Fibroblast of lung (primary cell): ENCODE results near the gene IKZF3. TPM values are rescaled to one million over a fixed set of nuclear protein-coding genes. Genes with fewer than 3 reads are reported as not detected.

ENCODE experiments used
- DNase-seq, 2 donors: peaks; one replicate each; pipeline versions ENCODE4 v3.0.0 to v3.0.0-alpha.2; 2010; ENCODE audit warnings: low read depth in 2 of 2
- H2AFZ ChIP-seq: 2 replicates; pipeline ENCODE4 v1.5.1; 2012; ENCODE audit warnings: low read length, control low read depth, inconsistent platforms
- H3K27ac ChIP-seq: 2 replicates; pipeline ENCODE4 v1.5.1; 2011; ENCODE audit warnings: low read length, control low read depth; ENCODE audit not compliant: insufficient read depth
- H3K27me3 ChIP-seq: 2 replicates; pipeline ENCODE4 v1.5.1; 2011; ENCODE audit warnings: mild to moderate bottlenecking, low read length; ENCODE audit not compliant: control insufficient read depth, insufficient read depth
- H3K36me3 ChIP-seq: 2 replicates; pipeline ENCODE4 v1.5.1; 2011; ENCODE audit warnings: low read length; ENCODE audit not compliant: control insufficient read depth, insufficient read depth
- H3K4me1 ChIP-seq: 2 replicates; pipeline ENCODE4 v1.5.1; 2011; ENCODE audit warnings: low read length; ENCODE audit not compliant: control insufficient read depth, insufficient read depth; ENCODE audit errors: extremely low read depth
- H3K4me2 ChIP-seq: 2 replicates; pipeline ENCODE4 v1.5.1; 2011; ENCODE audit warnings: low read length, control low read depth; ENCODE audit not compliant: insufficient read depth; ENCODE audit errors: extremely low read depth
- H3K4me3 ChIP-seq, 4 experiments: fragments of 200-600 bp in 1 of 4; sonication (generic) in 1 of 4; replicated peaks in 1 of 4; 2 replicates each; pipeline ENCODE4 v1.5.1; 2011 to 2016; ENCODE audit warnings: low read length in 4 of 4, low read depth in 3 of 4, mild to moderate bottlenecking in 3 of 4, control low read depth in 2 of 4, inconsistent platforms in 1 of 4, mixed read lengths in 1 of 4; ENCODE audit not compliant: insufficient read depth in 1 of 4; ENCODE audit errors: control extremely low read depth in 1 of 4
- H3K79me2 ChIP-seq: 2 replicates; pipeline ENCODE4 v1.5.1; 2012; ENCODE audit warnings: mild to moderate bottlenecking, low read length, inconsistent platforms; ENCODE audit not compliant: control insufficient read depth, insufficient read depth
- H3K9ac ChIP-seq: 2 replicates; pipeline ENCODE4 v1.5.1; 2011; ENCODE audit warnings: mild to moderate bottlenecking, low read length, control low read depth; ENCODE audit not compliant: insufficient read depth
- H3K9me3 ChIP-seq: 2 replicates; pipeline ENCODE4 v1.5.1; 2012; ENCODE audit warnings: low read depth, low read length; ENCODE audit not compliant: control insufficient read depth, insufficient read depth
- H4K20me1 ChIP-seq: 2 replicates; pipeline ENCODE4 v1.5.1; 2011; ENCODE audit warnings: low read length; ENCODE audit not compliant: control insufficient read depth, insufficient read depth; ENCODE audit errors: extremely low read depth
- EZH2 ChIP-seq: IDR thresholded peaks from 2 replicates; pipeline ENCODE4 v1.5.1; 2012; ENCODE audit warnings: low read length, control low read depth, mild to moderate bottlenecking; ENCODE audit errors: missing control alignments
- polyA plus RNA-seq, 2 donors: library from polyadenylated mRNA; depleted of rRNA in 1 of 2; stranded (reverse) in 1 of 2; unstranded in 1 of 2; fragments of >200 nt; gene quantifications; 2 replicates each; pipeline ENCODE4 v1.2.1, GENCODE V29; 2011 to 2012; ENCODE audit warnings: missing spikeins in 1 of 2
- total RNA-seq: library from RNA; depleted of rRNA; stranded (reverse); fragments of >200 nt; gene quantifications from 2 replicates; pipeline ENCODE4 v1.2.1, GENCODE V29; 2014
- TF ChIP-seq, protein P1 (sequence below), 2 donors: IDR thresholded peaks in 1 of 2; conservative IDR thresholded peaks in 1 of 2; 1 replicate in 1 of 2; 2 replicates in 1 of 2; pipeline ENCODE4 v1.5.1; 2011 to 2012; ENCODE audit warnings: low read length in 2 of 2, control low read depth in 1 of 2, inconsistent platforms in 1 of 2, low read depth in 1 of 2, mild to moderate bottlenecking in 1 of 2

IKZF3 gene
- total and polyA plus RNA-seq, 2 donors (not counting 1 experiment from before 2014, with no cell fraction given): not detected

GRCh38 chr17:39831588-39831987 is 32.5 kb downstream of the IKZF3 start:
- no peak overlapping the region for H3K4me2 ChIP-seq
- H3K4me3 ChIP-seq: no peak overlapping the region

GRCh38 chr17:39828443-39828842 is 35.7 kb downstream of the IKZF3 start:
- Histone ChIP-seq H3K36me3 (no peaks in the 10 kb centered on the region), H3K9me3 (no peaks in the 10 kb centered on the region), H3K4me1 (no peaks in the 10 kb centered on the region), H3K27ac (no peak overlapping the region), H3K27me3 (no peaks in the 10 kb centered on the region), H3K4me2 (no peak overlapping the region), H3K4me3 (no peak overlapping the region), H3K9ac (no peak overlapping the region), H3K79me2 (no peaks in the 10 kb centered on the region), H2AFZ (no peak overlapping the region), H4K20me1 (no peaks in the 10 kb centered on the region)
- TF ChIP-seq, protein P1, sequence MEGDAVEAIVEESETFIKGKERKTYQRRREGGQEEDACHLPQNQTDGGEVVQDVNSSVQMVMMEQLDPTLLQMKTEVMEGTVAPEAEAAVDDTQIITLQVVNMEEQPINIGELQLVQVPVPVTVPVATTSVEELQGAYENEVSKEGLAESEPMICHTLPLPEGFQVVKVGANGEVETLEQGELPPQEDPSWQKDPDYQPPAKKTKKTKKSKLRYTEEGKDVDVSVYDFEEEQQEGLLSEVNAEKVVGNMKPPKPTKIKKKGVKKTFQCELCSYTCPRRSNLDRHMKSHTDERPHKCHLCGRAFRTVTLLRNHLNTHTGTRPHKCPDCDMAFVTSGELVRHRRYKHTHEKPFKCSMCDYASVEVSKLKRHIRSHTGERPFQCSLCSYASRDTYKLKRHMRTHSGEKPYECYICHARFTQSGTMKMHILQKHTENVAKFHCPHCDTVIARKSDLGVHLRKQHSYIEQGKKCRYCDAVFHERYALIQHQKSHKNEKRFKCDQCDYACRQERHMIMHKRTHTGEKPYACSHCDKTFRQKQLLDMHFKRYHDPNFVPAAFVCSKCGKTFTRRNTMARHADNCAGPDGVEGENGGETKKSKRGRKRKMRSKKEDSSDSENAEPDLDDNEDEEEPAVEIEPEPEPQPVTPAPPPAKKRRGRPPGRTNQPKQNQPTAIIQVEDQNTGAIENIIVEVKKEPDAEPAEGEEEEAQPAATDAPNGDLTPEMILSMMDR (conservative IDR thresholded peaks at IDR 0.05 in 1 of 2, IDR thresholded peaks at IDR 0.05 in 1 of 2; ENCODE audit: low read depth in 1 of 2, low read length in 2 of 2): no peak
- no peak for TF ChIP-seq EZH2
- no peak for DNase-seq

More at GRCh38 chr17:39831588-39831987, 32.5 kb downstream of the IKZF3 start:
- Histone ChIP-seq H3K27ac (no peak overlapping the region), H3K27me3 (no peaks in the 10 kb centered on the region), H3K79me2 (no peaks in the 10 kb centered on the region), H3K9me3 (no peaks in the 10 kb centered on the region), H3K9ac (no peak overlapping the region), H3K4me1 (no peaks in the 10 kb centered on the region), H3K36me3 (no peaks in the 10 kb centered on the region), H4K20me1 (no peaks in the 10 kb centered on the region), H2AFZ (no peak overlapping the region)
- TF ChIP-seq, protein P1 (conservative IDR thresholded peaks at IDR 0.05 in 1 of 2, IDR thresholded peaks at IDR 0.05 in 1 of 2; ENCODE audit: low read depth in 1 of 2, low read length in 2 of 2): no peak
- TF ChIP-seq EZH2: no peak
- no peak for DNase-seq

- no peaks in the 10 kb centered on the region for H3K27me3 ChIP-seq
- H3K9ac ChIP-seq: no peak overlapping the region
- DNase-seq: no peak
- TF ChIP-seq, protein P1 (conservative IDR thresholded peaks at IDR 0.05 in 1 of 2, IDR thresholded peaks at IDR 0.05 in 1 of 2; ENCODE audit: low read depth in 1 of 2, low read length in 2 of 2): no peak
- TF ChIP-seq EZH2: no peak
- no peaks in the 10 kb centered on the region for H3K9me3 ChIP-seq
- no peaks in the 10 kb centered on the region for H3K36me3 ChIP-seq
- no peak overlapping the region for H3K4me3 ChIP-seq
- no peak overlapping the region for H3K27ac ChIP-seq
- H3K4me1 ChIP-seq: no peaks in the 10 kb centered on the region
- H4K20me1 ChIP-seq: no peaks in the 10 kb centered on the region
- H2AFZ ChIP-seq: no peak overlapping the region
- no peaks in the 10 kb centered on the region for H3K79me2 ChIP-seq
- H3K4me2 ChIP-seq: no peak overlapping the region
Measured at GRCh38 chr17:39826334-39826733, 37.8 kb downstream of the IKZF3 start.
